ENCODE results near the gene RPS6KA5.

RPS6KA5 gene

GRCh38 chr14:90849787-90850444 is 210.5 kb downstream of the RPS6KA5 start:
- Histone ChIP-seq H3K36me3 (ENCODE audit: control insufficient read depth, low read length) (no peaks in the 10 kb centered on the region), H3K27me3 (ENCODE audit: control insufficient read depth, low read length) (no peaks in the 10 kb centered on the region), H3K27ac (ENCODE audit: low read depth, low read length) (no peak overlapping the region), H3K4me2 (ENCODE audit: low read length) (no peak overlapping the region), H3K4me3 (ENCODE audit: low read length) (no peak overlapping the region), H3K9me2 (replicated peaks; ENCODE audit: control insufficient read depth, low read length) (no peaks in the 10 kb centered on the region), H3K9me3 (ENCODE audit: control insufficient read depth, insufficient read depth, low read length) (no peaks in the 10 kb centered on the region), H3F3A (ENCODE audit: control insufficient read depth, insufficient read depth) (no peaks in the 10 kb centered on the region), H3K79me2 (ENCODE audit: control insufficient read depth, low read length) (no peaks in the 10 kb centered on the region), H4K20me1 (ENCODE audit: control insufficient read depth, insufficient read depth, low read depth, low read length) (no peaks in the 10 kb centered on the region), H3K4me1 (ENCODE audit: control insufficient read depth, low read length) (no peaks in the 10 kb centered on the region)
- TF ChIP-seq EZH2phosphoT487 (IDR thresholded peaks at IDR 0.05; ENCODE audit: borderline replicate concordance, low read length) (no peak), CTCF (IDR thresholded peaks at IDR 0.05; ENCODE audit: low read depth, low read length, poor library complexity, severe bottlenecking) (no peak)

GRCh38 chr14:90848944-90849731 is 211.3 kb downstream of the RPS6KA5 start:
- no peaks in the 10 kb centered on the region for H3K4me1 ChIP-seq (ENCODE audit: control insufficient read depth, low read length)
- no peaks in the 10 kb centered on the region for H3K36me3 ChIP-seq (ENCODE audit: control insufficient read depth, low read length)
- no peak overlapping the region for H3K4me2 ChIP-seq (ENCODE audit: low read length)
- no peaks in the 10 kb centered on the region for H3K27me3 ChIP-seq (ENCODE audit: control insufficient read depth, low read length)
- H4K20me1 ChIP-seq (ENCODE audit: control insufficient read depth, insufficient read depth, low read depth, low read length): no peaks in the 10 kb centered on the region
- H3K4me3 ChIP-seq (ENCODE audit: low read length): no peak overlapping the region
- H3K9me2 ChIP-seq (replicated peaks; ENCODE audit: control insufficient read depth, low read length): no peaks in the 10 kb centered on the region
- TF ChIP-seq CTCF (IDR thresholded peaks at IDR 0.05; ENCODE audit: low read depth, low read length, poor library complexity, severe bottlenecking): no peak
- no peak overlapping the region for H3K27ac ChIP-seq (ENCODE audit: low read depth, low read length)
- H3K79me2 ChIP-seq (ENCODE audit: control insufficient read depth, low read length): no peaks in the 10 kb centered on the region
- no peaks in the 10 kb centered on the region for H3F3A ChIP-seq (ENCODE audit: control insufficient read depth, insufficient read depth)
- no peaks in the 10 kb centered on the region for H3K9me3 ChIP-seq (ENCODE audit: control insufficient read depth, insufficient read depth, low read length)

- H3F3A ChIP-seq (ENCODE audit: control insufficient read depth, insufficient read depth): no peaks in the 10 kb centered on the region
- no peaks in the 10 kb centered on the region for H3K9me2 ChIP-seq (replicated peaks; ENCODE audit: control insufficient read depth, low read length)
- H3K36me3 ChIP-seq (ENCODE audit: control insufficient read depth, low read length): no peaks in the 10 kb centered on the region
- no peaks in the 10 kb centered on the region for H3K27me3 ChIP-seq (ENCODE audit: control insufficient read depth, low read length)
- no peak overlapping the region for H3K4me2 ChIP-seq (ENCODE audit: low read length)
- no peaks in the 10 kb centered on the region for H3K9me3 ChIP-seq (ENCODE audit: control insufficient read depth, insufficient read depth, low read length)
- H3K27ac ChIP-seq (ENCODE audit: low read depth, low read length): no peak overlapping the region
- H3K4me3 ChIP-seq (ENCODE audit: low read length): no peak overlapping the region
- no peaks in the 10 kb centered on the region for H3K79me2 ChIP-seq (ENCODE audit: control insufficient read depth, low read length)
- TF ChIP-seq CTCF (IDR thresholded peaks at IDR 0.05; ENCODE audit: low read depth, low read length, poor library complexity, severe bottlenecking) (no peak), EZH2phosphoT487 (IDR thresholded peaks at IDR 0.05; ENCODE audit: borderline replicate concordance, low read length) (no peak)
- H3K4me1 ChIP-seq (ENCODE audit: control insufficient read depth, low read length): no peaks in the 10 kb centered on the region
- no peaks in the 10 kb centered on the region for H4K20me1 ChIP-seq (ENCODE audit: control insufficient read depth, insufficient read depth, low read depth, low read length)
Observed at GRCh38 chr14:90846511-90846910, 213.9 kb downstream of the RPS6KA5 start.

Data from DOHH2 (cell line).